A549 (cell line): Measurements from ENCODE around the gene CEMIP2. TPM values are rescaled to one million over a fixed set of nuclear protein-coding genes. Genes with fewer than 3 reads are reported as not detected.

Source experiments
- ATAC-seq, 2 experiments: fragments of 200-7000 bp in 1 of 2; fragments of >200 bp in 1 of 2; cut with Nextera tagmentation in 1 of 2; cut with Tn5 transposase in 1 of 2; 3 replicates each; pipeline versions ENCODE4 v1.8.0 to v1.9.1; 2018 to 2020; ENCODE audit warnings: mild to moderate bottlenecking in 1 of 2, moderate library complexity in 1 of 2
- CTCF ChIA-PET: fragments of 300-600 bp; sonication (Branson Sonifier 250); formaldehyde crosslinking; extraction: SDS; loops from one replicate; lab custom pipeline; 2021; ENCODE audit warnings: antibody characterized with exemption, inconsistent platforms; lab: Yijun Ruan, JAX
- POLR2A ChIA-PET: fragments of 350-600 bp; formaldehyde crosslinking; extraction: SDS; loops from one replicate; lab custom pipeline; 2021; ENCODE audit warnings: antibody characterized with exemption, inconsistent platforms; lab: Yijun Ruan, JAX
- DNase-seq, 2 experiments: peaks; one replicate each; pipeline versions ENCODE4 v3.0.0 to v3.0.0-alpha.2; 2011 to 2016; ENCODE audit warnings: low read depth in 1 of 2, low spot score in 1 of 2
- FAIRE-seq: peaks from 2 replicates; lab custom pipeline; 2011; peaks lifted over from hg19 to GRCh38; lab: Jason Lieb, UNC
- H3K27ac ChIP-seq, 2 experiments: fragments of >200 bp; sonication (Bioruptor Twin); formaldehyde crosslinking; 3 replicates each; pipeline ENCODE4 v1.5.1; 2016 to 2017
- H3K4me1 ChIP-seq: fragments of >200 bp; sonication (Bioruptor Twin); formaldehyde crosslinking; 3 replicates; pipeline ENCODE4 v1.6.1; 2016
- H3K4me2 ChIP-seq: fragments of >200 bp; sonication (Bioruptor Twin); formaldehyde crosslinking; 3 replicates; pipeline ENCODE4 v1.6.1; 2016
- H3K4me3 ChIP-seq: fragments of >200 bp; sonication (Bioruptor Twin); formaldehyde crosslinking; 3 replicates; pipeline ENCODE4 v1.5.1; 2016
- H3K9me3 ChIP-seq: fragments of >200 bp; sonication (Bioruptor Twin); formaldehyde crosslinking; 3 replicates; pipeline ENCODE4 v1.6.1; 2016
- CEBPB ChIP-seq, 2 experiments: fragments of >200 bp in 1 of 2; sonication (Bioruptor Twin) in 1 of 2; formaldehyde crosslinking in 1 of 2; IDR thresholded peaks; 2 replicates each; pipeline ENCODE4 v1.6.1; 2012 to 2016
- E2F6 ChIP-seq: IDR thresholded peaks from 2 replicates; pipeline ENCODE4 v1.6.1; 2012; ENCODE audit warnings: low read depth, borderline replicate concordance
- EHF ChIP-seq: fragments of 250-450 bp; sonication (Bioruptor Pico); IDR thresholded peaks from 2 replicates; pipeline ENCODE4 v1.5.0; 2020; ENCODE audit warnings: mild to moderate bottlenecking
- ELK1 ChIP-seq: fragments of 150-350 bp; IDR thresholded peaks from 2 replicates; pipeline ENCODE4 v1.6.1; 2014; ENCODE audit warnings: low read depth, mild to moderate bottlenecking, low read length
- EP300 ChIP-seq, 2 experiments: fragments of >200 bp; sonication (Bioruptor Twin); formaldehyde crosslinking; IDR thresholded peaks; 2 replicates in 1 of 2; 3 replicates in 1 of 2; pipeline ENCODE4 v1.6.1; 2016 to 2017
- HEYL ChIP-seq: fragments of 250-450 bp; sonication (Bioruptor Pico); IDR thresholded peaks from 2 replicates; pipeline ENCODE4 v1.8.0; 2021; ENCODE audit warnings: mild to moderate bottlenecking, moderate library complexity
- HOXA7 ChIP-seq: fragments of 250-450 bp; sonication (Bioruptor Pico); IDR thresholded peaks from 2 replicates; pipeline ENCODE4 v1.5.0; 2020; ENCODE audit warnings: mild to moderate bottlenecking, moderate library complexity
- HOXB5 ChIP-seq: fragments of 250-450 bp; sonication (Bioruptor Pico); IDR thresholded peaks from 2 replicates; pipeline ENCODE4 v1.5.0; 2020; ENCODE audit warnings: mild to moderate bottlenecking, moderate library complexity
- JUN ChIP-seq, 2 experiments: fragments of >200 bp; sonication (Bioruptor Twin); formaldehyde crosslinking; IDR thresholded peaks; 2 replicates in 1 of 2; 3 replicates in 1 of 2; pipeline ENCODE4 v1.6.1; 2016 to 2017
- JUNB ChIP-seq: fragments of >200 bp; sonication (Bioruptor Twin); formaldehyde crosslinking; IDR thresholded peaks from 2 replicates; pipeline ENCODE4 v1.6.1; 2016
- KDM1A ChIP-seq: fragments of 200-600 bp; sonication (generic); IDR thresholded peaks from 2 replicates; pipeline ENCODE4 v1.6.1; 2016; ENCODE audit warnings: low read depth, mild to moderate bottlenecking
- MYC ChIP-seq: IDR thresholded peaks from 2 replicates; pipeline ENCODE4 v1.6.1; 2012; ENCODE audit warnings: mild to moderate bottlenecking, inconsistent platforms, low read length, improper control_type of control experiment, borderline replicate concordance
- NPAS2 ChIP-seq: fragments of 250-450 bp; sonication (Bioruptor Pico); IDR thresholded peaks from 2 replicates; pipeline ENCODE4 v1.8.0; 2022; ENCODE audit warnings: mild to moderate bottlenecking, moderate library complexity, borderline replicate concordance
- POLR2A ChIP-seq: IDR thresholded peaks from 2 replicates; pipeline ENCODE4 v1.6.1; 2012; ENCODE audit warnings: mild to moderate bottlenecking, low read length
- POLR2AphosphoS2 ChIP-seq: conservative IDR thresholded peaks from 2 replicates; pipeline ENCODE4 v1.6.1; 2012; ENCODE audit warnings: low read length, improper control_type of control experiment, inconsistent platforms
- RAD21 ChIP-seq, 2 experiments: fragments of >200 bp in 1 of 2; sonication (Bioruptor Twin) in 1 of 2; formaldehyde crosslinking in 1 of 2; IDR thresholded peaks in 1 of 2; conservative IDR thresholded peaks in 1 of 2; 2 replicates in 1 of 2; 3 replicates in 1 of 2; pipeline ENCODE4 v1.6.1; 2012 to 2018; ENCODE audit warnings: inconsistent platforms in 1 of 2
- RNF2 ChIP-seq: fragments of 200-600 bp; sonication (generic); IDR thresholded peaks from 2 replicates; pipeline ENCODE4 v1.6.1; 2016; ENCODE audit warnings: low read depth, mild to moderate bottlenecking, antibody characterized with exemption, moderate library complexity, borderline replicate concordance
- SMC3 ChIP-seq: fragments of >200 bp; sonication (Bioruptor Twin); formaldehyde crosslinking; IDR thresholded peaks from 3 replicates; pipeline ENCODE4 v1.6.1; 2018; ENCODE audit warnings: inconsistent platforms
- SREBF2 ChIP-seq: fragments of 450-650 bp; IDR thresholded peaks from 2 replicates; pipeline ENCODE4 v1.6.1; 2014; ENCODE audit warnings: mild to moderate bottlenecking, moderate library complexity
- TFCP2L1 ChIP-seq: fragments of 250-450 bp; sonication (Bioruptor Pico); IDR thresholded peaks from 2 replicates; pipeline ENCODE4 v1.5.0; 2021; ENCODE audit warnings: mild to moderate bottlenecking
- USF2 ChIP-seq: fragments of 450-650 bp; IDR thresholded peaks from 2 replicates; pipeline ENCODE4 v1.6.1; 2014; ENCODE audit warnings: antibody characterized with exemption
- ZFP36 ChIP-seq: fragments of 450-650 bp; IDR thresholded peaks from 2 replicates; pipeline ENCODE4 v1.6.1; 2014; ENCODE audit warnings: borderline replicate concordance; ENCODE audit not compliant: partially characterized antibody
- ZNF302 ChIP-seq: fragments of 250-450 bp; sonication (Bioruptor Pico); IDR thresholded peaks from 2 replicates; pipeline ENCODE4 v1.9.0; 2021; ENCODE audit warnings: inconsistent platforms, mild to moderate bottlenecking, moderate library complexity
- WGBS: methylation state at CpG from one replicate; pipeline ENCODE4 v1.1.6; 2017; ENCODE audit errors: missing lambda C conversion rate; 5-methylcytosine and 5-hydroxymethylcytosine counted together
- polyA plus RNA-seq, 4 experiments: library from polyadenylated mRNA; depleted of rRNA in 3 of 4; stranded (reverse); fragments of >200 nt; fragmentation: RNase III in 1 of 4; extraction: RNeasy Plus Mini Kit Qiagen cat#74134 plus additional on column Dnase treatment in 1 of 4; gene quantifications; 2 replicates in 3 of 4; 3 replicates in 1 of 4; pipeline ENCODE4 v1.2.3, GENCODE V29; 2011 to 2017
- TF ChIP-seq, protein P1 (sequence below): fragments of 250-450 bp; sonication (Bioruptor Pico); IDR thresholded peaks from 2 replicates; pipeline ENCODE4 v1.5.0; 2021; ENCODE audit warnings: mild to moderate bottlenecking, moderate library complexity, borderline replicate concordance

CEMIP2 gene
- polyA plus RNA-seq, 2 of the 4 experiments (the other 2 are of a cell fraction), result 146 to 161 TPM

DNA sequence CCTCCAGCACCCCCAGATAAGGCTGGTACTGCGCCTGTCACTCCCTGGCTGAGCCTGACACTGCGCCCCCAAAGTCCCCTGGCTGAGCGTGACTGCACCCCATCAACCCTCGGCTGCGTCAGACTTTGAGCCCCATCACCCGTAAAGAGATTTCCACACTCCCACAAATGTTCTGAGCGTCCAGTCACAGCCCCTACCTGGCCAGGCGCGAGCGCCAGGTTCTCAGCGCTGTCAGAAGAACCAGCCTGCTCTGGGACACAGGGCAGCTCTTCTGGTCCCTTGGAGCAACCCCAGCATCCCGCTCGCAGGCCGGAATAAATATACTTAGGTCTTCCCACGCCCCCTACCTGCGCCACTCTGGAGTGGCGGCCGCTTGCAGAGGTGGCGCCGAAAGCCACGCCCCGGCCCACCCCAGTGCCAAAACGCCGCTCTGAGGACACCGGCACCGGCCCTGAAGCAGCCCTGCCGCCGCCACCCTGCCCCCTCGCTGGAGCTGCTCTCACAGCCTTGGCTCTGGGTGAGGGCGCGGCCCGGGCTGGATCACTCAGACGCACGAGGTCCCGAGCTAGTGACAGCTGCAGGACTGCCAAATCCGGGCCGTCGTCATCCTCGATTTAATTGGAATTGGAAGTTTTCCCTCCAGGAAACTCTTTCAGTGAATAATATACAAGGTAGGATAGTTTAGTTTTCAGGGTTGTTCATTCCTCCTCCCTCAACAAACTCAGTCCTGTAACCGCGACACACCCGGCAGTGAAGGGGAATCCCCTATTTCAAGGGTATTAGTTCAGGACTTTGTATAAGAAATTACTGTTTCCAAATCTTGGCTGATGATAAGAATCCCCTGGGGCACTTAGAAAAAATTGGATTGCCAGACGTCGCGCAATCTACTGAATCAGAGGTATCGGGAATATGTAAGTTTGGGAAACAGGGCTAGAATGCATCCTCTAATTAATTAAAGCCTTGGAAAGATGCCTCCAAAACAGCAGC lies 1.2 kb upstream of the CEMIP2 start (continued):
- TF ChIP-seq ELK1 (no peak), RAD21 (conservative IDR thresholded peaks at IDR 0.05 in 1 of 2, IDR thresholded peaks at IDR 0.05 in 1 of 2) (peak; percentile 51; a peak in 4 of 5 replicates), RNF2 (no peak), EP300 (IDR thresholded peaks at IDR 0.05) (no peak), POLR2A (peak; percentile 59), POLR2AphosphoS2 (no peak)

- Histone ChIP-seq H3K4me2 (peak overlapping the region; percentile 90), H3K4me1 (peaks cover 34% of the 10 kb centered on the region), H3K27ac (peak overlapping the region; percentile 91 to 97), H3K9me3 (no peaks in the 10 kb centered on the region), H3K4me3 (peak overlapping the region; percentile 94)
- DNase-seq, result no peak
- FAIRE-seq, result no peak
- peak; percentile 0 to 3; a peak in 3 of 6 replicates for ATAC-seq
- no peak for TF ChIP-seq HEYL (CRISPR knock-in tag)
- TF ChIP-seq SREBF2, result no peak
- no peak for TF ChIP-seq USF2
- TF ChIP-seq EHF (CRISPR knock-in tag), result no peak
- TF ChIP-seq CEBPB (IDR thresholded peaks at IDR 0.05), result no peak
- no peak for TF ChIP-seq JUNB
- no peak for TF ChIP-seq SMC3
- no peak for TF ChIP-seq HOXA7 (CRISPR knock-in tag)
- no peak for TF ChIP-seq TFCP2L1 (CRISPR knock-in tag)
- no peak for TF ChIP-seq MYC
- no peak for TF ChIP-seq KDM1A
- TF ChIP-seq ZFP36, result no peak
- no peak for TF ChIP-seq HOXB5
- no peak for TF ChIP-seq E2F6
- no peak for TF ChIP-seq NPAS2 (CRISPR knock-in tag)
- no peak for TF ChIP-seq JUN (IDR thresholded peaks at IDR 0.05)
- TF ChIP-seq, protein P1, sequence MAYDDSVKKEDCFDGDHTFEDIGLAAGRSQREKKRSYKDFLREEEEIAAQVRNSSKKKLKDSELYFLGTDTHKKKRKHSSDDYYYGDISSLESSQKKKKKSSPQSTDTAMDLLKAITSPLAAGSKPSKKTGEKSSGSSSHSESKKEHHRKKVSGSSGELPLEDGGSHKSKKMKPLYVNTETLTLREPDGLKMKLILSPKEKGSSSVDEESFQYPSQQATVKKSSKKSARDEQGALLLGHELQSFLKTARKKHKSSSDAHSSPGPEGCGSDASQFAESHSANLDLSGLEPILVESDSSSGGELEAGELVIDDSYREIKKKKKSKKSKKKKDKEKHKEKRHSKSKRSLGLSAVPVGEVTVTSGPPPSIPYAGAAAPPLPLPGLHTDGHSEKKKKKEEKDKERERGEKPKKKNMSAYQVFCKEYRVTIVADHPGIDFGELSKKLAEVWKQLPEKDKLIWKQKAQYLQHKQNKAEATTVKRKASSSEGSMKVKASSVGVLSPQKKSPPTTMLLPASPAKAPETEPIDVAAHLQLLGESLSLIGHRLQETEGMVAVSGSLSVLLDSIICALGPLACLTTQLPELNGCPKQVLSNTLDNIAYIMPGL, result no peak
- no peak for TF ChIP-seq ZNF302 (CRISPR knock-in tag)
- WGBS, result under 1% methylated on average over 26 of the region's 33 CpGs
- ChIA-PET POLR2A (interaction anchor here (0.5 to 2.6 kb wide), 7 partner anchors 8 to 86 kb away, joined by 3 to 8 read pairs (median 4); no protein-coding TSS in a partner anchor), CTCF (interaction anchor here (1.0 to 4.6 kb wide), 15 partner anchors 11 to 483 kb away, joined by 3 to 47 read pairs (median 13); no protein-coding TSS in a partner anchor)
Observed at GRCh38 chr9:71767776-71768321, 464 bp downstream of the CEMIP2 start.
